HT-29 (cell line): Measurements from ENCODE around the gene SFXN1. TPM values are rescaled to one million over a fixed set of nuclear protein-coding genes. Genes with fewer than 3 reads are reported as not detected.

Source experiments
- DNase-seq: peaks from one replicate; pipeline ENCODE4 v3.0.0-alpha.2; 2015; ENCODE audit warnings: low spot score
- total RNA-seq: library from RNA; depleted of rRNA; stranded (reverse); fragments of >200 nt; shearing (Covaris generic); gene quantifications from 2 replicates; pipeline ENCODE4 v1.2.3, GENCODE V29; 2014; rRNA removed

SFXN1 gene
- total RNA-seq, 1 experiment from 2014 or later = 137 TPM

GRCh38 chr5:175573493-175574269, 95.3 kb downstream of the SFXN1 start:
- DNase-seq = no peak

GRCh38 chr5:175575301-175575700, 96.9 kb downstream of the SFXN1 start:
- DNase-seq = no peak

DNA sequence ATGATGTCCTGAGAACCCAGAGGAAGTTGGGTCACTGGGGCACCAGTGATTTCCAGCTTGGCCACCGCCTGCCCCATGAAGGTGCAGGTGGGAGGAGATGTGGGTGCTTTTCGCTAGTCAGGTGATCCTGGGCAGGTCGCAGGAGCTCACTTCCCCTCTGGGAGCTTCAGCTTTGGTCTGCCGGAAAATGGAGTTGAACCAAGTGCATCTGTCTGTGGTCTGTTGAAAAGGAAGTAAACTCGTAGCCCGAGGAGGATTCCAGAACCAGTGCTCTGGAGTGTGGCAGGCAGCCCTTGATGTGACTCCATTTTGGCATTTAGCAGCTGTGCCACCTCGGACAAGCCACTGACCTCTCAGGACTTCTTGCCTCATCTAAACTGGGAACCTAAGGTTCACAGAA, 97.7 kb downstream of the SFXN1 start:
- no peak for DNase-seq

- DNase-seq = no peak
Measured at GRCh38 chr5:175576591-175576990, 98.2 kb downstream of the SFXN1 start.

Other genes with a start within 250 kb of the SFXN1 start
- gene DRD1, start 34.4 kb upstream of the SFXN1 start, total RNA-seq = not detected in 2 replicates
- gene HRH2, start 179.5 kb downstream of the SFXN1 start, total RNA-seq = not detected in 2 replicates